GM19324 (cell line): Measurements from ENCODE around the gene COL4A5.

Experiments used
- ATAC-seq: cut with Tn5 transposase; IDR thresholded peaks from one replicate; pipeline ENCODE4 v1.9.1; 2021; ENCODE audit warnings: mild to moderate bottlenecking, moderate library complexity; ENCODE audit not compliant: unreplicated experiment, low FRiP score

The COL4A5 gene

GRCh38 chrX:108736509-108737479 lies 297.2 kb downstream of the COL4A5 start, which contains the start of gene IRS4:
Gene IRS4, minus strand, starts transcription at chrX:108736563.
- ATAC-seq: no peak

DNA sequence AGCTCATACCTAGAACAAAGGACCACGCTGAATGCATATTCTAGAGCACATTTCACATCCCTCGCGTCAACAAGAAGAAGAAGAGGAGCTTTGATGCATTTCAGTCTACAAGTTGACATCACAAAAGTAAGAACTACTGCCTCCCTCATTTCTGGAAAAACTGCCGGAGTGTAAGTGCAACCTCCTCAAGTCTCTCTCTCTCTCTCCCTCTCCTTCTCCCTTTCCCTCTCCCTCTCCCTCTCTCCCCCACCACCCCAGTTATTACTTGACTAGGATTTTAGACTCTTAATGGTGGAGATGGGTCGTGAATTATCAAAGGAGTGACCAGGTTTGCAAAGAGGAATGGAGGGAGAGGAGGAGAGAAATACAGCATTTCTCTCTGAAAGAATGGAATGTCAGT lies 298.1 kb downstream of the COL4A5 start:
- ATAC-seq: no peak

- no peak for ATAC-seq
Measured at GRCh38 chrX:108740299-108740774, 300.7 kb downstream of the COL4A5 start.
